ENCODE data around the gene TYMP.
A peak's percentile ranks its signal among the peaks of the same experiment; 100 is the strongest.

TYMP gene

DNA sequence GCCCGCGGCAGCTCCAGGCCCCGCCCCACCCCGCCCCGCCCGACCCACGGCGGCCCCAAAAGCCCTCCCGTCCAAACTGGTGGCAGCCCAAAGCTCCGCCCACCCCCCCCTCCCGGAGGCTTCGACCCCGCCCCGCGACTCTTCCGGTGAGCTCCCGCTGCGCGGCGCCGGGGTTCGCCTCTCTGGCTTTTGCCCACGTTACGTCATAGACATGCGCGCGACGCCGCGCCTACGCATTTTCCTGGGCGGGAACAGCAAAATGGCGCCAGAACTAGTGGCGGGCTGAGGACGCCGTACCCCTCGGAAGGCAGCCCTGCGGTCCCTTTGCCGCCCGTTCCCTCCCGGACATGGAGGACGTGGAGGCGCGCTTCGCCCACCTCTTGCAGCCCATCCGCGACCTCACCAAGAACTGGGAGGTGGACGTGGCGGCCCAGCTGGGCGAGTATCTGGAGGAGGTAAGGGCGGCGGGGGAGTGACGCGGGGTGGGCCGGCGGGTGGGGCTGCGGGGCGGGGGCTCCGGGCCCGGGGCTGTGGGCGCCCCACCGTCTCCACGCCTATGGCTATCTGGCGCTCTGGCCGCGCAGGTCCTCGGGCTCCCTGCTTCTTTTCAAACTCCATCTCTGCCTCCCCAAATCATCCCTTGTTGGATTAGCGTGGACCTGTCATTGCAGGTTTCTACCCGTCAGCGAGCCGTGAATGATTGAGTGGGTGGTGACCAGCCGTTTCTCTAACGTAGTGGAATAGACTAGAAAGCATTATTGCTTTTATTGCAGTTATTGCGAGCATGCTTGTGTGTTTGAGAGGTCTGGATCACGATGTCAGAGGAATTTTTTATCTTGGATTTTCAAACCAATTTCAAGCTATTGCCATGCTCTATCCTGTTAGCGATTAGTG lies 21.6 kb downstream of the TYMP start, which contains the start of gene NCAPH2:
Gene NCAPH2 (plus strand): TSS at position 234 of the 894 bp plus-strand sequence. CDS start 114 bp downstream, at position 348.
- peak within 1 kb of the TSS; percentile 87 for H3K4me3 ChIP-seq (replicated peaks; ENCODE audit: low read depth, low read length)
- TF ChIP-seq, protein P1, sequence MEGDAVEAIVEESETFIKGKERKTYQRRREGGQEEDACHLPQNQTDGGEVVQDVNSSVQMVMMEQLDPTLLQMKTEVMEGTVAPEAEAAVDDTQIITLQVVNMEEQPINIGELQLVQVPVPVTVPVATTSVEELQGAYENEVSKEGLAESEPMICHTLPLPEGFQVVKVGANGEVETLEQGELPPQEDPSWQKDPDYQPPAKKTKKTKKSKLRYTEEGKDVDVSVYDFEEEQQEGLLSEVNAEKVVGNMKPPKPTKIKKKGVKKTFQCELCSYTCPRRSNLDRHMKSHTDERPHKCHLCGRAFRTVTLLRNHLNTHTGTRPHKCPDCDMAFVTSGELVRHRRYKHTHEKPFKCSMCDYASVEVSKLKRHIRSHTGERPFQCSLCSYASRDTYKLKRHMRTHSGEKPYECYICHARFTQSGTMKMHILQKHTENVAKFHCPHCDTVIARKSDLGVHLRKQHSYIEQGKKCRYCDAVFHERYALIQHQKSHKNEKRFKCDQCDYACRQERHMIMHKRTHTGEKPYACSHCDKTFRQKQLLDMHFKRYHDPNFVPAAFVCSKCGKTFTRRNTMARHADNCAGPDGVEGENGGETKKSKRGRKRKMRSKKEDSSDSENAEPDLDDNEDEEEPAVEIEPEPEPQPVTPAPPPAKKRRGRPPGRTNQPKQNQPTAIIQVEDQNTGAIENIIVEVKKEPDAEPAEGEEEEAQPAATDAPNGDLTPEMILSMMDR (IDR thresholded peaks at IDR 0.05; ENCODE audit: low read depth, low read length, missing control alignments): no peak
- DNase-seq (ENCODE audit: extremely low read depth, low read depth): peak; percentile 91

DNA sequence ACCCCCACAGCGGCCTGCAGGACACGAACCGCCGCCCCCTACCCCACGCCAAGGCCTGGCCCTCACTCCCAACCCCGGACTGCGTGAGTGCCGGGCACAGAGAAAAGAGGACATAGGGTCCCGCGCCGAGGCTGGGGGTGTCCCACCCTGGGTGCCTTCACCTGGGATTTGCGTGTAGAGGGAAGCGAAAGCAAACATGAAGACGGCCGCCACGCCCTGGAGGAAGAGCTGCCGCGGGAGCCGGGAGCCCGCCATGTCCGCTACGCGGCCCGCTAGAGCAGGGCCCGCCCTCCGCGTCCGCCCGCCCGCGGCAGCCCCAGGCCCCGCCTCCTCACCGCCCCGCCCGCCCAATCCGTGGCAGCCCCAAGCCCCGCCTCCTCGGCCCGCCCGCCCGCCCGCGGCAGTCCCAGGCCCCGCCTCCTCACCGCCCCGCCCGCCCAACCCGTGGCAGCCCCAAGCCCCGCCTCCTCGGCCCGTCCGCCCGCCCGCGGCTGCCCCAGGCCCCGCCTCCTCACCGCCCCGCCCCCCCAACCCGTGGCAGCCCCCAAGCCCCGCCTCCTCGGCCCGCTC lies 22.3 kb downstream of the TYMP start, which contains the start of gene LMF2:
Gene LMF2 (minus strand): TSS at position 282 of the 570 bp plus-strand sequence. CDS start 27 bp downstream, at position 255.
- H3K4me3 ChIP-seq (replicated peaks; ENCODE audit: low read depth, low read length): peak within 1 kb of the TSS; percentile 87
- no peak for DNase-seq (ENCODE audit: extremely low read depth, low read depth)
- TF ChIP-seq, protein P1 (IDR thresholded peaks at IDR 0.05; ENCODE audit: low read depth, low read length, missing control alignments): no peak

DNA sequence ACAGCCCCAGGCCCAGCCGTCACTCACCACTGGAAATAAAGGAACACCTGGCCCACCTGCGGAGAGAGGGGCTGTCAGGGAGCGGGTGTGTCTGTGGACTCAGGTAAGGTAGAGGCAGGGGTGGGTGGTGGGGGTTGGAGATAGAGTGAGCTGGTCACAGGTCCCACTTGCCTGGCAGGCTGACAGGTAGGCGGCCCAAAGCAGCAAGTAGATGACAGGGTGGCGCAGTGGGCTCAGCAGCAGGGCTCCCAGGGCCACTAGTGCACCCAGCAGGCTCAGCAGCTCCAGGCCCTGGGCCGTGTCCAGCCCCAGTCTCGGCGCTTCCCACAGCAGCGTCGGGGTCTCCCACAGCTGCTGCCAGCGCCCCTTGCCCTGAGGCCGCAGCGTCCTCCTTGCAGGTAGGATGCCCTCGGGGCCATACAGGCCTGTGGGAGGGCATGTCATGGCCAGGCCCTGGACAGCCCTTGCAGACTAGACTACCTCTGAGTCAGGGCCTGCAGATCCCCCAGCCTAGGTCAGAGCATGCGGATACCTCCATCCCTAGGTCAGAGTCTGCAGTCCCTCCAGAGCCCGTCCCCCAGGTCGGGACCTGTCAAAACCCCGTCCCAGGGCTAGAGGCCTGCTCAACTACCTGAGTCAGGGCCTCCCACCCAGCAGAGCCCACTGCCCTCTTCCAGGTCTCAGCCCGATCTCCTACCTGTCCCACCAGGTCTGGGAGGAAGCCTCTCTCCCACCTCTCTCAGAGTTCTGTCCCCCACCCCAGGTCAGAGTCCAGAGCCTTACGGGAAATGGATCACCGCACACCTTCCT lies 23.0 kb downstream of the TYMP start:
- TF ChIP-seq, protein P1 (IDR thresholded peaks at IDR 0.05; ENCODE audit: low read depth, low read length, missing control alignments): no peak
- no peak for DNase-seq (ENCODE audit: extremely low read depth, low read depth)
- peak overlapping the region; percentile 87 for H3K4me3 ChIP-seq (replicated peaks; ENCODE audit: low read depth, low read length)

DNA sequence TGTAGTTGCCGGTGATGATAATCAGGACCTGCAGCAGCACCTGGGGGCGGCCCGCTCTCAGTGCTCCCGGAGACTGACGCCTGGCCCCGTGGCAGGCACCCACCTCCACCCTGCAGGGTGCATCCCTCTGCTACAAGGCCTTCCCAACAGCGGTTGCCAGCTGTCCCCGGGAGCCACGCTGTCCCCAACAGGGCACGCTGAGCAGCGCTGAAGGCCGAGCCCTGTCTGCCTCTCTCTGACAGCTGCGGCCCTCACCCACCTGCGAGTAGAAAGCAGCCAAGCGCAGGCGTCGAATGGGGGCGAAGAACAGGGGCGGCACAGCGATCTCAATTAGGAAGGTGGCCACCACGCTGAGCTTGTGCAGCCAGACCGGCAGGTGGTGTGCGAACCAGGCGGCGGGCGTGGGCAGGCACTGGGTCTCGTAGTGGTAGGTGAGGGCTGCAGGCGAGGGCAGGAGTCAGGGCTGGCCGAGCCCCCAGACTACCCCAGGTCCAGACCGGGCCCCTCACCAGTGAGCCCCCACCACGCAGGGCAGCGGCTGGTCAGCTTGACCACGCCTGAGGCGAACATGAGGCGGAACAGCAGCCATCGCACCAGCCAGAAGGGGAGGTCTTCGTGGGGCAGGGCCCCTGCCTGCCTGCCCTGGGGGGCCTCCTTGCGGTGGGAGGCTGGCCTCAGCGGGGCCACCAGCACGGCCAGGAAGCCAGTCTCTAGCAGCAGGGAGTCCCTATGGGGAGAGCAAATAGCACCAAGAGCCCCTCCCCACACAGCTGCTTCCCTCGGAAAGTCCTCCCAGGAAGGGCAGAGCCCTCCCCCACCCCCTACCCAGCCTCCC lies 23.8 kb downstream of the TYMP start:
- no peak for DNase-seq (ENCODE audit: extremely low read depth, low read depth)
- H3K4me3 ChIP-seq (replicated peaks; ENCODE audit: low read depth, low read length): peak overlapping the region; percentile 87
- TF ChIP-seq, protein P1 (IDR thresholded peaks at IDR 0.05; ENCODE audit: low read depth, low read length, missing control alignments): no peak

DNA sequence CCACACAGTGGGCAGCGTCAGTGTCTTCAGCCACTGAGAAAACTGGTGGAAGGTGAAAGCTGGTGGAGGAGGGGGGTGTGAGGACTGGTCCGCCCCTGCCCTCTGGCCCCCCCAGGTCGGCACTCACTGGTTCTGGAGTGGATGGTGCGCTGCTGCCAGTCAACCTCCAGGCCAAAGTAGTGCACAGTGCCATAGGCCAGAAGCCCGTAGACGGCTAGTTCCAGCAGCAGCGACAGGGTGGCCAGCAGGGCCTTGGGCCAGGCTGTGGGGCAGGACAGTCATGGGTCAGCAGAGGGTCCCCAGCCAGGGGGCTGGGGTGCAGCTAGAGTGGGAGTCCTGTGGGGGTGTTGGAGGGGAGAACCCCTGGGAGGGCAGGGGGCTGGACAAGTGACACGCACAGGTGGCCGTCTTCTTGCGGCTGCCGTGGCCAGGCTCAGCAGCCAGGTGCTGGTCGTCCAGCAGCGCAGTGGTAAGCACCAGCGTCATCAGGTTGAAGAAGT lies 24.5 kb downstream of the TYMP start:
- TF ChIP-seq, protein P1 (IDR thresholded peaks at IDR 0.05; ENCODE audit: low read depth, low read length, missing control alignments): no peak
- no peak overlapping the region for H3K4me3 ChIP-seq (replicated peaks; ENCODE audit: low read depth, low read length)
- no peak for DNase-seq (ENCODE audit: extremely low read depth, low read depth)

Measured in HFF-Myc (cell line).